22Rv1 (cell line): ENCODE data around the gene DGCR2.
A peak's percentile ranks its signal among the peaks of the same experiment; 100 is the strongest.
"Not testable (repeated sequence)": the region's sequence is repeated elsewhere in the genome, so short reads cannot be mapped to it uniquely, and the experiment has no call there.

ENCODE experiments used
- H3K27ac ChIP-seq: fragments of 450-650 bp; 2 replicates; pipeline ENCODE4 v1.5.1; 2017
- ZFX ChIP-seq: fragments of 450-650 bp; IDR thresholded peaks from 2 replicates; pipeline ENCODE4 v1.6.1; 2017; ENCODE audit warnings: antibody characterized with exemption, borderline replicate concordance
- TF ChIP-seq, protein P1 (sequence below): fragments of 450-650 bp; IDR thresholded peaks from 2 replicates; pipeline ENCODE4 v1.5.1; 2017; ENCODE audit warnings: mild to moderate bottlenecking

The DGCR2 gene

DNA sequence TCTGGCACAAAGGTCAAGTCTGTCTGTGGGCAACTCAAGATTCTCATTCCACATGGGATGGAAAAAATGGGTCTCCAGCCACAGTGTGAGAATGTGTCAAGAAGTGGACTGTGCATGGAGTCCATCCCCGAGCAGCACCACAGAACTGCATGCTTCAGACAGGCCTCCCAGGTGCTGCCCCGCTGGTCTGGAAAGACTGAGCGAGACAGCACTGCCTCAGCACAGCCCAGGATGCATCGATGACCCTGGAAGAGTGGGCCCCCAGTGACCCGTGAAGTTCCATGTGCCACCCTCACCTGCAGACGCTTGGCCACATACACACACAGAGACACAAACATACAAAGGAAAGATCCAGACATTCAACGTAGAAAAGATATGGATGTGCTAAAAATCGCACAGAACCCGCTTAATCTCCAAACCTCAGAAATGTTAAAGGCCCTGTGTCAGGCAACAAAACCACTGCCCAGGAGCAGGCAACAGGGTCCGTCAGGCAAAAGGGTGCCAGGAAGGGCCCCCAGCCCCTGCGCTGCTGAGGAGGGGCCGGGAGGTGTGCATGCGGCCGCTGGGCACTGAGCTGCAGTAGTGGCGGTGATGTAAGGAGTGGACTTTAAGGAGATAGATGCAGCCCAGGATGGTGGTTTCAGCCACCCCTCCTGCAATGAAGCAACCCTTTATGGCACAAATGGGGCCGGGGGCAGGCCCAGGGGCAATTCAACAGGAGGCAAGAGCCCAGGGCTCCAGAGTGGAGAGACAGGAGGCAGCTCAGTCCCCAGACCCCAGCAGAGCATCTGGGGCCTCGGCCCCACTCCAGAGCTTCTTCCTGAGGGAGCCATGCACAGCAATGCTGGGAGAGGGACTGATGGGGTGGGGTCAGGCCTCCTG, 84.7 kb downstream of the DGCR2 start:
- H3K27ac ChIP-seq = no peak overlapping the region
- TF ChIP-seq, protein P1, sequence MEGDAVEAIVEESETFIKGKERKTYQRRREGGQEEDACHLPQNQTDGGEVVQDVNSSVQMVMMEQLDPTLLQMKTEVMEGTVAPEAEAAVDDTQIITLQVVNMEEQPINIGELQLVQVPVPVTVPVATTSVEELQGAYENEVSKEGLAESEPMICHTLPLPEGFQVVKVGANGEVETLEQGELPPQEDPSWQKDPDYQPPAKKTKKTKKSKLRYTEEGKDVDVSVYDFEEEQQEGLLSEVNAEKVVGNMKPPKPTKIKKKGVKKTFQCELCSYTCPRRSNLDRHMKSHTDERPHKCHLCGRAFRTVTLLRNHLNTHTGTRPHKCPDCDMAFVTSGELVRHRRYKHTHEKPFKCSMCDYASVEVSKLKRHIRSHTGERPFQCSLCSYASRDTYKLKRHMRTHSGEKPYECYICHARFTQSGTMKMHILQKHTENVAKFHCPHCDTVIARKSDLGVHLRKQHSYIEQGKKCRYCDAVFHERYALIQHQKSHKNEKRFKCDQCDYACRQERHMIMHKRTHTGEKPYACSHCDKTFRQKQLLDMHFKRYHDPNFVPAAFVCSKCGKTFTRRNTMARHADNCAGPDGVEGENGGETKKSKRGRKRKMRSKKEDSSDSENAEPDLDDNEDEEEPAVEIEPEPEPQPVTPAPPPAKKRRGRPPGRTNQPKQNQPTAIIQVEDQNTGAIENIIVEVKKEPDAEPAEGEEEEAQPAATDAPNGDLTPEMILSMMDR = no peak

GRCh38 chr22:19036523-19037273, 85.5 kb downstream of the DGCR2 start:
- TF ChIP-seq, protein P1 = no peak
- TF ChIP-seq ZFX = no peak
- H3K27ac ChIP-seq = no peak overlapping the region

DNA sequence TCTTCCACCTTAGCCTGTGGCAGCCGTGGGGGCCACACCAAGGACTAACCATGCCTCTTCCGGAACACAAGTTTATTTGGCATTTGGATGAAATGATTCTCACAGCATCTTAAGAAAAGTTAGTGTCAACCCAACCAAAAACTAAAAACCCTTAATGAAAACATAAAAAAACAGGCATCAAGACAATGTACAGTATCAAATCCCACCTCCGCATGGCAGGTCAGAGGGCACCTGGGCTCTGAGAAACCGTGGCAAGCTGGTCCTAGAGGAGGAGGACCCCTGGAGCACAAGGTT, 86.0 kb downstream of the DGCR2 start:
- TF ChIP-seq, protein P1 = no peak
- TF ChIP-seq ZFX = no peak

GRCh38 chr22:19035474-19036228, 86.6 kb downstream of the DGCR2 start:
- no peak for TF ChIP-seq ZFX
- TF ChIP-seq, protein P1 = peak; percentile 15; the same call in 1 of the 2 replicates
- no peak overlapping the region for H3K27ac ChIP-seq

More for the DNA sequence above, 86.0 kb downstream of the DGCR2 start:
- H3K27ac ChIP-seq = no peak overlapping the region

- H3K27ac ChIP-seq = not testable (repeated sequence)
Observed at GRCh38 chr22:19035126-19035473, 87.1 kb downstream of the DGCR2 start.

GRCh38 chr22:19034724-19035120, 87.5 kb downstream of the DGCR2 start:
- not testable (repeated sequence) for H3K27ac ChIP-seq

DNA sequence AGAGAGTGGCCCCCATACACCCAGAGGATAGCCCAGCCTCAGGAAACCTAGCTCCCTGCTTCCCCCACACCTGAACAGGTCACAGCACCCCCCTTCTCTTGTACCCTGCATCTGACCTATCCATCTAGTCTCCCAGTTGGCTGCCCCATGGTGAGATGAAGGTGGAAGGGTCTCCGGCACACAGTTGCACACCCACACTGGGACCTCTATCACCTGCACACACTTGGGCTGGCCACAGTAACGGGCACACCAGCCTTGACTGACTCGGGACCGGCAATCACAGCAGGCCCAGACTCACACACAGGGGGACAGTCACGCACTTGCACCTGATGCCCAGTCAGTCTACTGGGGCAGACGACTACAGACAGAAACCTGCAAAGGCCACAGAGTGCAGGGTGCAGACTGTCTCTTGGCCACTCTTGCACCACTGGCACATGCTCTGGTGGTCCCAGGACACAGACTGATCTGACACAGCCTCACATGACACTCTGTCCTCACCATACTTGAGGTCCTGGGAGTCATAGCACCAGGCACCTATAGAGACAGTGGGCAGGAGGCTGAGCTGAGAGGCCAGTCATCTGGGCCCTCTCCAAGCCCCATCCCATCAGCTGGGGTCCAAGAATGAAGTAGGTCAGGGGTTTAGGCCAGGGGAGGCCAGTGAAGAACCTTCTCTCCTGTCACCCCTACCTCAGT, 88.0 kb downstream of the DGCR2 start:
- H3K27ac ChIP-seq = not testable (repeated sequence)

- not testable (repeated sequence) for H3K27ac ChIP-seq
Observed at GRCh38 chr22:19033568-19033905, 88.7 kb downstream of the DGCR2 start.

- not testable (repeated sequence) for H3K27ac ChIP-seq
Observed at GRCh38 chr22:19032898-19033567, 89.2 kb downstream of the DGCR2 start.

GRCh38 chr22:19032156-19032785, 89.9 kb downstream of the DGCR2 start:
- not testable (repeated sequence) for H3K27ac ChIP-seq

- not testable (repeated sequence) for H3K27ac ChIP-seq
Observed at GRCh38 chr22:19030889-19031252, 91.3 kb downstream of the DGCR2 start.

- H3K27ac ChIP-seq = not testable (repeated sequence)
Observed at GRCh38 chr22:19030226-19030888, 91.9 kb downstream of the DGCR2 start.
